Measurements from ENCODE around the gene SLC2A4.

SLC2A4 gene

GRCh38 chr17:7238420-7239090, 43.0 kb upstream of the SLC2A4 start:
- Histone ChIP-seq H3K4me3 (ENCODE audit: severe bottlenecking) (peak overlapping the region; percentile 60), H3K27me3 (ENCODE audit: insufficient read depth, poor library complexity, severe bottlenecking) (no peaks in the 10 kb centered on the region), H3K27ac (ENCODE audit: poor library complexity, severe bottlenecking) (peak overlapping the region; percentile 92), H3K36me3 (ENCODE audit: low read depth) (peaks cover 36% of the 10 kb centered on the region), H3K4me1 (ENCODE audit: insufficient read depth, poor library complexity, severe bottlenecking) (peaks cover 4% of the 10 kb centered on the region), H3K9me3 (ENCODE audit: severe bottlenecking) (no peaks in the 10 kb centered on the region)
- ATAC-seq (ENCODE audit: low read depth) (no peak), DNase-seq (ENCODE audit: low spot score) (no peak)
- TF ChIP-seq CTCF (IDR thresholded peaks at IDR 0.05; ENCODE audit: poor library complexity, severe bottlenecking), result no peak

DNA sequence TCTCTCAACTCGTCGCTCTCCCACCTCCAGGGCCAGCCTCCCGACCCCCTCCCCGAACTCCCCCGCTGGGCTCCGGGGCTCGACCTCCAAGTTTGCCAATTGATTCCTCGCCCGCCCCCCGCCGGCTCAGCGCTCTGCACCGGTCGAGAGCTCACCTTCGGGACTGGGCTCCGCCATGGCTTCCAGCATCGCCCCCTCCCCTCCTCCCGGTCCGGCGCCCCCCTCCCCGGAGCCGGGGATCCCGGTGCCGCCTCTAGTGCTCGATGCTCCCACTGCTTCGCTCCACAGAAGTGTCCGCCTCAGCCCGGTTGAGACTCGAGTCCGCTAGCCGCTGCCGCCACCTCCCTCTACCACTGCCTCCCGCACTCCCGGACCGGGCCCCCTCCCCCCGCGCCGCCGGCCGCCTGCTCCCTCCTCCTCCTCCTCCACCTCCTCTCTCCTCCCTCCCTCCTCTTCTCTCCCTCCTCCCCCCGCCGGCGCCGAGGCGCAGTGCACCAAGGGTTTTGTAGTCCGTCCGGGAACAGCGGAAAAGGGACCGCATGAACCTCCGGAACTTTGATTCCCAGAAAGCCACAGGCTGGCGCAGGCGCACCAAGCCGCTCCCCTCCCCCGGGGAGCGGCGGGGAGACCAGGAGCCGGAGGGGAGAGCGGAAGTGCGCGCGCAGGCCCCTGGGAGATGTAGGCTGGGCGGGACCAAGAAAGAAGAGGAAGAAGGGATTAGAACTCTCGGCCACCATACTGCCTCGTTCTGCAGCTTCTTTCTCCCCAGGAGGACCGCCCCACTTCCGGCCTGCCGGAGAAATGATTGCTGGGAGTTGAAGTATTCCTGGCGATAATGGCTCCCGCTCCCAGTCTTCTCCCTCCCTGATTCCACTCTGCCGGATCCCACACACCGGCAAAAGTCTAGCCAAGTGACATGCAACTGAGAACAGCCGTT, 42.2 kb upstream of the SLC2A4 start, which contains the start of gene PHF23:
TSS of gene PHF23 (minus strand) at position 367 of the 937 bp plus-strand sequence. CDS start at position 189, 178 bp downstream.
- H3K27me3 ChIP-seq (ENCODE audit: insufficient read depth, poor library complexity, severe bottlenecking), result no peaks in the 10 kb centered on the region
- H3K36me3 ChIP-seq (ENCODE audit: low read depth), result peaks cover 39% of the 10 kb centered on the region
- ATAC-seq (ENCODE audit: low read depth), result peak; percentile 70
- peaks cover 4% of the 10 kb centered on the region for H3K4me1 ChIP-seq (ENCODE audit: insufficient read depth, poor library complexity, severe bottlenecking)
- peak; percentile 98 for DNase-seq (ENCODE audit: low spot score)
- peak within 1 kb of the TSS; percentile 92 for H3K27ac ChIP-seq (ENCODE audit: poor library complexity, severe bottlenecking)
- no peaks in the 10 kb centered on the region for H3K9me3 ChIP-seq (ENCODE audit: severe bottlenecking)
- TF ChIP-seq CTCF (IDR thresholded peaks at IDR 0.05; ENCODE audit: poor library complexity, severe bottlenecking), result no peak
- peak within 1 kb of the TSS; percentile 60 for H3K4me3 ChIP-seq (ENCODE audit: severe bottlenecking)

- Histone ChIP-seq H3K4me1 (ENCODE audit: insufficient read depth, poor library complexity, severe bottlenecking) (no peaks in the 10 kb centered on the region), H3K9me3 (ENCODE audit: severe bottlenecking) (no peaks in the 10 kb centered on the region), H3K27ac (ENCODE audit: poor library complexity, severe bottlenecking) (peak overlapping the region; percentile 74), H3K36me3 (ENCODE audit: low read depth) (peaks cover 40% of the 10 kb centered on the region), H3K27me3 (ENCODE audit: insufficient read depth, poor library complexity, severe bottlenecking) (no peaks in the 10 kb centered on the region), H3K4me3 (ENCODE audit: severe bottlenecking) (no peak overlapping the region)
- ATAC-seq (ENCODE audit: low read depth) (no peak), DNase-seq (ENCODE audit: low spot score) (no peak)
- no peak for TF ChIP-seq CTCF (IDR thresholded peaks at IDR 0.05; ENCODE audit: poor library complexity, severe bottlenecking)
These were observed 41.1 kb upstream of the SLC2A4 start for GRCh38 chr17:7240375-7240774.

- H3K4me3 ChIP-seq (ENCODE audit: severe bottlenecking), result peak overlapping the region; percentile 72
- no peaks in the 10 kb centered on the region for H3K9me3 ChIP-seq (ENCODE audit: severe bottlenecking)
- H3K27ac ChIP-seq (ENCODE audit: poor library complexity, severe bottlenecking), result peak overlapping the region; percentile 74
- DNase-seq (ENCODE audit: low spot score) (no peak), ATAC-seq (ENCODE audit: low read depth) (no peak)
- TF ChIP-seq CTCF (IDR thresholded peaks at IDR 0.05; ENCODE audit: poor library complexity, severe bottlenecking), result no peak
- H3K4me1 ChIP-seq (ENCODE audit: insufficient read depth, poor library complexity, severe bottlenecking), result no peaks in the 10 kb centered on the region
- H3K36me3 ChIP-seq (ENCODE audit: low read depth), result peaks cover 40% of the 10 kb centered on the region
- H3K27me3 ChIP-seq (ENCODE audit: insufficient read depth, poor library complexity, severe bottlenecking), result no peaks in the 10 kb centered on the region
These were observed 40.3 kb upstream of the SLC2A4 start for GRCh38 chr17:7241090-7241733.
